GM19099 (cell line): ENCODE measurements around the gene ANKRD65.

Experiments
- POLR2A ChIP-seq: IDR thresholded peaks from 3 replicates; pipeline ENCODE4 v1.6.1; 2011; ENCODE audit warnings: low read depth; ENCODE audit not compliant: insufficient read length; ENCODE audit errors: extremely low read depth

Gene ANKRD65

DNA sequence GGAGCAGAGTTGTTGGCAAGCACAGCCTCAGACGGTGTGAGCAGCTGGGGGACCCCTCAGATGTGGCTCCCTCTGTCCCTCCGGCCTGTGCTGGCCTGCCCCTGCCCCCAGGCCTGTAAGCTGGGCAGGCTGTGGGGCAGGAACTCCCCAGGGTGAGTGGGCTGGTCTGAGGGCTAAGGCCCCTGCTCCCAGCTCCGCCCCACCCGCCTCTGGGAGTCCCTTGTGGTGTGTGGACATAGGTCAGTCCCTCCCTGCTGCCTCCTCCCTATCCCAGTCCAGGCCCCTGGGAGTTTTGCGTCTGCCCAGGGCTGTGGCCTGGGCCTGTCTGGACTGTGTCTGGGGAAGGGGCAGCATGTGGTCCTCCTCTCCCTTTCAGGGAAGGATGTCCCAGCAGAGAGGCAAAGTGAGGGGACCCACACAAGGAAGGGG lies 10.8 kb upstream of the ANKRD65 start:
- no peak for TF ChIP-seq POLR2A

DNA sequence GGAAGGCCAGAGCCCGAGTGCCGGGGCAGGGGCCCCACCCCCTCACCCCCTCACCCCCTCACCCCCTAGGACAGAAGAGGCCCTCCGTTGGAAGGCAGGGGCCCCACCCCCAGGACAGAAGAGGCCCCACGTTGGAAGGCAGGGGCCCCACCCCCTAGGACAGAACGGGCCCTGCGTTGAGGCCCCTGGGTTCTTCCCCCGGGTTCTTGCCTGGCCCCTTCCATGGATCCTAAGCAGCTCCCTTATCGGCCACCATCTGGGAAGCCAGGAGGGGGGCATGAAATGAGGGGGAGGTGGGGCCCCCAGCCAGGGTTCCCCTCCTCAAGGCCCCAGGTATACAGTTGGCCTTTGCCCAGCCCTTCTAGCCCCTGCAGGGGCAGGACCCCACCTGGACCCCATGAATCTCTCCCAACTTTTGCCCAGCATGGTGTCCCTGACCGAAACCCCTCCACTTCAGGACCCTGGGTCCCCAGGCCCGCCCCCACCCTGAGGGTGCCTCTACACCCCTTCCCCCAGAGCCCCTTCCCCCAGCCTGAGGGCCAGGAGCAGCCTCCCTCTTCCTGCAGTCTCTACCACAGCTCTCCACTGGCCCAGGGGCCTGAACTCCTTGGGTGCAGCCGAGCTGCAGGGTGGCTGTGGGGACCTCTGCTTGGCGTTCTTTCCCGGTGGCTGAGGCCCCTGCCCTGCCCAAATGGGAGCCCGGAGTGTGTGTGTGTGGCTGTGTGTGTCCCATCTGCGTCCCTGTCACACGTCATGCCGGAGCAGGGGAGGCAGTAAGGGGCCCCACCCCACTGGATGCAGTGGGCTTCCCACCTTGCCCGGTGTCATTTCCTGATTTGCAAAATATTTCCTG lies 10.1 kb upstream of the ANKRD65 start:
- TF ChIP-seq POLR2A: no peak

DNA sequence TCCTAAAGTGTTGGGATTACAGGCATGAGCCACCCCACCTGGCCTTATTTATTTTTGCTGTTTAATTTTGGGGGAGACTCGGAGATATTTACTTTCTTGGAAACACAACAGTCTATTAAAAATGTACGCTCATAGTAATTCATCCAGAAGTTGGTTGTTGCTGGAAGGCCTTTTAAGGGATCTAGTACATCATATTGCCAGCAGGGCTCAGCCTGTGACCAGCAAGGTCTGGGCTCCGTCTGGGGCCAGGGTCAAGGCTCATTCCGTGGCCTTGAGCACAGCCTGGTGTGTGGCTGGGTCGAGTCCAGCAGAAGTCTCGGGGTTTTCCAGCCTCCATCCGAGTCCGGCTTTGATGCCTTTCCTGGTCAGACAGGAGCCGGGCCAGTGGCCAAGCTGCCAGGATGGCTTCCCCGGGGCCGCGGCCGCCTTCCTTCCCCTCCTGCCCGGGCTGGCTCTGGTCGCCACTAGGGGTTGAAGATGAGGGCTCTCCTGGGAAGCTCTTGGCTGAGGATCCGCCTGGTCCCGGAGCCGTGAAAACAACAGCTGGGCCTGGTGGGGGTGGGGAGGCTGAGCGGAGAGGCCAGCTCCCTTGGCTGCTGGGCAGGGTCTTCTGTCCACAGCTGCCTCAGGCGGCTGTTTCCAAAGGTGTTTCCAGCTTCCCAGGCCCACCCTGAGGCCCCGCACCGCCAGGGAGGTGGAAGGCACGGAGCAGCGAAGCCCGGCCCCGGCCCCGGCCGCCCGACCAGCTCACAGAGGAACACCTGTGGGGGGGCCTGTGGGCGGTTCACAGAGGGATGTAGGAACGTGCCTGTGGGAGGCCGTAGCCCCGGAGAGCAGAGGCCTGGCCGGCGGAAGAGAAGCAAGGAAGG lies 9.3 kb upstream of the ANKRD65 start:
- TF ChIP-seq POLR2A: no peak

DNA sequence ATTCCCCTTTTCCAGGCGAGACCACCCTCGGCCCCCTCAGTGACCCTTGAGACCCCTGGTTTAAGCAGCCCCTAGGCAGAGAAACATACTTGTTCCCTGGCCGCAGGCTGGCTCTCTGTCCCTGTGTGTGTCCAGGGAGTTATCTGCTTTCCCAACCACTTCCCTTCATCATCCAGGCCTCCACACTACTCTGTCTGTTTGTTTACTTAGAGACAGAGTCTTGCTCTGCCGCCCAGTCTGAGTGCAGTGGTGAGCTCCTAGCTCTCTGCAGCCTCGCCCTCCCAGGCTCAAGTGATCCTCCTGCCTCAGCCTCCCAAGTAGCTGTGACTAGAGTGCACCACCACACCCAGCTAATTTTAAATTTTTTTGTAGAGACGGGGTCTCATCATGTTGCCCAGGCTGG lies 8.6 kb upstream of the ANKRD65 start:
- TF ChIP-seq POLR2A: no peak

DNA sequence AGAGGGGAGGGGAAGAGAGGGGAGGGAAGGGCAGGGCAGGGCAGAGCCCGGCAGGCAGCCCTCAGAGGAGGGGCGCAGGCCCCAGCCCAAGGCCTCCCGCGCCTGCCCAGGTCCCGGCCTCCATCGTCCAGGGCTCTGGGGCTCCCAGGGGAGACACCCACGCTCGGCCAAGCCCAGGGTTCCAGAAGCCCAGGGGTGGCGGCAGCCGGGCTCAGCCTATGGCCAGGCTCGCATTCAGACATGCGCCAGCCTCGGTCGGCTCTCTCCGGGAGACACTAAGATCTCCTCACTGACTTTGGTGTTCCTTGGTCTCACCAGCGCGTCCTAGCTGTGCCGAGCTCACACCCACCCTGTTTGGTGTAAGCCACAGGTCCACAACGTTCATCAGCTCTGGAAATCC lies 7.1 kb upstream of the ANKRD65 start:
- no peak for TF ChIP-seq POLR2A

DNA sequence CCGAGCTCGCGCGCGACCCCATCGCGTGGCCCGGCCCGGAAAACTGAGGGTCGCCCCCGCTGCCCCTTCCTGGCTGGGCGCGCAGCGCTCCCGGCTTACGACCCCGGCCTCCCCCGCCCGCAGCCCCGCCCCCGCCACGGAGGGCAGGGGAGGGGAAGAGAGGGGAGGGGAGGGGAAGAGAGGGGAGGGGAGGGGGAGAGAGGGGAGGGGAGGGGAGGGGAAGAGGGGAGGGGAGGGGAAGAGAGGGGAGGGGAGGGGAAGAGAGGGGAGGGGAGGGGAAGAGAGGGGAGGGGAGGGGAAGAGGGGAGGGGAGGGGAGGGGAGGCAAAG lies 6.7 kb upstream of the ANKRD65 start:
- TF ChIP-seq POLR2A: no peak

DNA sequence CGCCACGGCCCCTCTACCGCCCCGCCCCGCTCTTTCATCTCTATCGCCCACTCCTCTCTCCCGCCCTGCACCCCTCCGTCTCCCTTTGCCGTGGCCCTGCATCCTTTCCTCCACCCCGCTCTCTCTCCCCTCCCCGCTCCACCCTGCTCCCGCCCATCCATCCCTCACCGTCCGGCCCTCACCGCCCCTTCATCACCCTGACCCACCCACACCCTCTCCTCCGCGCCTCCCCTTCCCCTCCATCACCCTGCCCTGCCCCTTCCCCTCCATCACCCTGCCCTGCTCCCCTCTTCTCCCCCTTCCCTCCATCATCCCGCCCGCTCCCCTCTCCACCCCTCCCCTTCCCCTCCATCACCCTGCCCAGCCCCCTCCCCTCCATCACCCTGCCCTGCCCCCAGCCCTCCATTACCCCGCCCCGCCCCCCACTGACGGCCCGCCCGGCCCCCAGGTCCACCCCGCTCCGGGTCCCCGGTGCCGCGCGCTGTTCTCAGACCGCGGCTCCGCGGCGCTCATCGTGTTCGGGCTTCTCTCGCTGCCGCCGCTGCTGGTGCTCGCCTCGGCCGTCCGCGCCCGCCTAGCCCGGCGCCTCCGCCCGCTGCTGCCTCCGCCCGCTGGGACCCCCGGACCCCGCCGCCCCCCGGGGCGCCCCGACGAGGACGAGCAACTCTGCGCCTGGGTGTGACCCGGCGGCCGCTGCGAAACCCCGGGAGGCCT lies 6.2 kb upstream of the ANKRD65 start:
- TF ChIP-seq POLR2A: no peak

DNA sequence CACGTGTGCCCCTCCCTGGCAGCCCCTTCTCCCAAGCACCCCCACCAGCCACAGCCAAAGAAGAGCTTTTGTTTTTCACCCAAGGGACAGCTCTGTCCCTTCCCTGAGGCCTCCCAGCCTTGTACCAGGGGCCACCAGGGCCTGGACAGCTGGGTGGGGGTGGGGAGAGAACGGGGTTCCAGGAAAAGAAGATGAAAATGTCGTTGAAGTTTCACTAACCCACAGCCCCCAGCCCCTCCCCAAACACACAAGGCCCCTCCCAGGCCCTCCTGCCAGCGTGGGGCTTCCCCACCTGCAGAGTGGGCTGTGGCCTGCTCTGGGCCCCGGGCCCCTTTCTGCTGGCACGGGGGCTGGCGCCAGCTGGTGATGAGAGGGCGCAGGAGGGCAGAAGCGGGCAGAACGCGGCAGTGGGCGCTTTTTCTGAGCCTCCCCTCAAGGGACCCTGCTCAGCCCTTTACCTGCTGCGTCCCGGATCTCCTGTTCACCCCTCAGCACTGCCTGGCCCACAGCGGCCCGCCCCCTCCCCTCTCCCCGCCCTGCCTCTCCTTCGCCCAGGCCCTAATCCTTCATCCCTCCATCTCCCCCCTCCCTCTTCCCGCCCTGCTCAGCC lies 5.5 kb upstream of the ANKRD65 start:
- no peak for TF ChIP-seq POLR2A

DNA sequence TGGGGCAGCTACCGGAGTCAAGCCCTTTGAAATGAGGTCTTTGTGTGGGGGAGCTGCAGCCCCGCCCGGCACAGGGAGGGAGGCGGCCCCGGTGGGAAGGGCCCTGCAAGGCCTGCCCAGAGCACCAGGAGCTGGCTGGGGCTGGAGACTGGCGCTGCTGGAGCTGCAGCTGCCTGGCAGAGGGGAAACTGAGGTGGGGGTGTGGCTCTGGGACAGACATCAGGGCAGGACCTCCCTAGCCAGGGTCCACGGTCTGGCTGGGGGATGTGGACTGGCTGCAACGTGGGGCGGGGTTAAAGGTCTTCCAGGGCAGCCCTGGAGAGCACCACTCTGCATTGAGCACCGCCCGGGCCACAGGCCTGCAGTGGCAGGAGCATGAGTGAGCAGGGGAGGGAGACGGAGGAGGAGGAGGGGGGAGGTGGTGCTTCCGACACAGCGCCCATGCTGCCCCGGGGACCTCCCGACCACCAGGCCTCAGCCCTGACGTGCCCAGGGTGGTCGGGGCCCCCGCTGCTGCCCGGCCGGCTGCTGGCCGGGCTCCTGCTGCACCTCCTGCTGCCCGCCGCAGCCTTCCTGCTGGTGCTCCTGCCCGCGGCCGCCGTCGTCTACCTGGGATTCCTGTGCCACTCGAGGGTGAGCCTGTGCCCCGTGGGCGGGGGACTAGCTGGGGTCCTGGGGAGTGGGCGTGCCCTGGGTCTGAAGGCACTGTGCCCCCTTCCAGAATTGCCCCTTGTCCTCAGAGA lies 4.8 kb upstream of the ANKRD65 start:
- no peak for TF ChIP-seq POLR2A

DNA sequence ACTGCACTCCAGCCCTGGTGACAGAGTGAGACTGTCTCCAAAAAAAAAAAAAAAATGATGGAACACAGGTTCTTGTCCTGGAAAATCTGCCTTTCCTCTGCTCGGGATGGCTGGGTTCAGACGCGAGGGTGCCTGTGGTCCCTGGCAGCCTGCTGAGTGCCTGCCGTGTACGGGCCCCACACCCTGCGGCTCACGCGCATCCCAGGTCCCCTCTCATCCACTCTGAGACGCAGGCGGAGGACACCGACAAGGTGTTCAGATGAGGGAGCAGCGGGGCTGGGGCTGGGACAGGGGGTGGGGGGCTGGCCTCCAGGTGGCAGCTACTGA lies 4.3 kb upstream of the ANKRD65 start:
- no peak for TF ChIP-seq POLR2A

DNA sequence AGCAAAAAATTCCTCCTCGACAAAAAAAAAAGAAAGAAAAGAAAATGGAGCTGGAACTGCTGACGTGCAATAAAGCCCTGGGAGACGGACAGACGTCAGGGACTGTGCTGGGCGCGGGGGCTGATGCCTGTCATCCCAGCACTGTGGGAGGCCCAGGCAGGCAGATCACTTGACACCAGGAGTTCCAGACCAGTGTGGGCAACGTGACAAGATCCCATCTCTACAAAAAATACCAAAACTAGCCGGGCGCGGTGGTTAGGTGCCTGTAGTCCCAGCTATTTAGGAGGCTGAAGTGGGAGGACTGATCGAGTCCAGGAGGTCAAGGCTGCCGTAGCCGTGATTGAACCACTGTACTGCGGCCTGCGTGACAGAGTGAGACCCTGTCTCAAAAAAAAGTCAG lies 3.6 kb upstream of the ANKRD65 start:
- no peak for TF ChIP-seq POLR2A

DNA sequence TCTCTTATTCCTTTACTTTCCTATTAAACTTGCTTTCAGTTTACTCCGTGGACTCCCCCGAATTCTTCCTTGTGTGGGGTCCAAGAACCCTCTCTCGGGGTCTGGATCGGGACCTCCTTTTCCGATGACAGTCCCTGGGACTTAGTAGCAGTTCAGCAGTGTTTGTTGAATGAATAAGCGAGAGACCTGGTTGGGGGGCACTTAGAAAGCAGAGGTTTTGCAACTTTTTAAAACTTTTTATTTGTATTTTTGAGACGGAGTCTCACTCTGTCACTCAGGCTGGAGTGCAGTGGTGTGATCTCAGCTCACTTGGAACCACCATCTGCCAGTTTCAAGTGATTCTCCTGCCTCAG lies 2.1 kb upstream of the ANKRD65 start:
- no peak for TF ChIP-seq POLR2A

DNA sequence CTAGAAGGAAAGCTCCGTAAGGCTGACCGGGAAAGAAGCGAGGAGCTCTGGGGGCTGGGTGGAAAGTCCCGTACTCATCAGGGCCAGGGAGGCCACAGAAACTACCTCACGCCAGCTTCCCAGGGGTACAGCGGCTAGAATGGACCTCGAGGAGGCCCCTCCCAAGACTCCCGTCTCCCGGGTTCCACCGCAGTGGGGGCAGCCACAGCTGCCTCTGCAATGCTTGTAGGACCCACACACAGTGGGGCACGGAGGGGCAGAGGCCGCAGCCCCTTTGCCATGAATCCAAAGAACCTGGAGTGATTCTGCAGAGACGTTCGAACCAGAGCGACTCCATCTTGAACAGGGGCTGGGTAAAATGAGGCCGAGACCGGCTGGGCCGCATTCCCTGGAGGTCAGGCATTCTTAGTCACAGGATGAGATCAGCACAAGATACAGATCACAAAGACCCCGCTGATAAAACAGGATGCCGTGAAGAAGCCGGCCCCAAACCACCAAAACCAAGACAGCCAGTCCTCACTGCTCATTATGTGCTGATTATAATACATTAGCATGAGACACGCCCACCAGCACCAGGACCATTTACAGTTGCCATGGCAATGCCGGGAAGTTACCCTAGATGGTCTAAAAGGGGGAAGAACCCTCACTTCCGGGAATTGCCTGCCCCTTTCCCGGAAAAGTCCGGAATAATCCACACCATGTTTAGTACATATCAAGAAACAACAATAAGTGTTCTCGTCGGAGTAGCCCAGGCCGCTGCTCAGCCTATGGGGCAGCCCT lies 1.6 kb upstream of the ANKRD65 start:
- TF ChIP-seq POLR2A: no peak
